ENCODE data around the gene HIPK2.

HIPK2 gene

DNA sequence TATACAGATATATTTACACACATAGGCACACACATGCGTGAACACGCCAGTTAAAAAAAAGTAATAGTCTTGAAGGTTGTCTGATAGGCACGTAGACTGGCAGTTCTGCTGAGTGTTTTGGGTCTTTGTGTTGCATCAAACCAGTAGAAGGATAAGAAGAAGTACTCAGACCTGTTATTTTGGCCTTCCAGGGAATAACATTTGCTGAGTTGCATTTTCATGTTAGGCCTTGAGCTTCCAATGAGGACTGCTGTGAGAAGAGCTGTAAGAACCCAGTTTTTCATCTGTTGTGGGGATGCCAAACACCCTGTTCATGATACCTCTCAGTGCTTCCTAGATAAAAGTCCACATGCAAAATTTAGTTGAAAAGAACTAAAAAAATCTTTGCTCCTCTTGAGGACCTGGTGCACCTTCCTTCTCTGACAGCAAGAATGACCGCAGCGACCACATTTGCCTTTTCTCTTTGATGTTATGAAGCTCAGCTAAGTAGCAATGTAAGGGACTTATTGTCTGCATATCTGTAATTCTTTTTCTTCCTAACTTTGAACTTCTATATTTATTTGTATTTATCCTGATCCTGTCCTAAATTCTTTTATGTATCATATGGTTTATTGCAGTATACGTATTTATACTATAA, 27.2 kb downstream of the HIPK2 start:
- DNase-seq = no peak

DNA sequence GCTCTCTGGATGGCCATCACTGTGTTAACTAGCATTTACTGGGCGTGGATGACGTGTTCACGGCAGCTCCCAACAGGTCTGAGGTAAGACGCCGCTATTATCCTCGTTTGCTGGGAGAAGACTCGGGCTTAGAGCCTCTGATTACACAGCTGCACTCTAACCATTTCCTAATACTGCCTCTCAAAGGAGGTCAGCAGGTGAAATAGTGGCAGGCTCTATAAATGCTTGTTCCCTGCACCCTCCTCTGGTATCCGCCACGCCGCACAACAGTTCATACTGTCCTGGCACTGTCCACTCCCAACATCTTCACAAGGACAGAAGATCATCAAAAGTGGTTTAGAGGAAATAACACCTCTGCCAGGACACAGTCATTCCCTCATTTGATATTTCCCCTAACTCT, 28.3 kb downstream of the HIPK2 start:
- no peak for DNase-seq

DNA sequence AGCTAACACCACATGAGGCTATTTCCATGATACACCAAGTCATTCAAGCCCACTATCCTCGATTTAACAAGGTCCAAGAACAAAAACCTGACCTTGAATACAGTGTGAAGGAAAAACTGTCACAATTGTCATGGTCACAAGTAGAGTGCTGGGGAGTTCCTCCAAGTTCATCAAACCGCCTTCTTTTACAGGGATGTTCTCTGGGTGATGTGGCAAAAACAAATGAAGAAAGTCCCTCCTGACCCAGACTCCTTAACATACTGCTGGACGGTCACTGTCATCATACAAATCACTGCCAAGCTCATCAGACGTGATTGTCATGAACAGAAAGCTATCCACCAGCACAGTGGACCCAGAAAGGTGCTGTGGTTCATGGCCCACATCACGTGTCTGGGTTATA, 28.9 kb downstream of the HIPK2 start:
- DNase-seq = no peak

DNA sequence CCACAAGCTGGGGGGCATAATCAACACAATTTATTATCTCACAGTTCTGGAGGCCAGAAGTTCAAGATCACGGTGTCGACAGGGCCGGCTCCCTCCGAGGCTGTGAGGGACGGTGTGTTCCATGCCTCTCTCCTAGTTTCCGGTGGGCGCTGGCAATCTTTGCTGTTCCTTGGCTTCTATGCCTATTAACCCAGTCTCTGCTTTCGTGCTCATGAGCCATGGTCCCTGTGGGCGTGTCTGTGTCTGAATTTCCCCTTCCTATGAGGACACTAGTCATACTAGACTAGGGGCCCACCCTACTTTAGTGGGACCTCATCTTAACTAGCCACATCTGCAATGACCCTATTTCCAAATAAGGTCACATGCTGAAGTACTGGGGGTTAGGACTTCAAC, 29.4 kb downstream of the HIPK2 start:
- DNase-seq = no peak

DNA sequence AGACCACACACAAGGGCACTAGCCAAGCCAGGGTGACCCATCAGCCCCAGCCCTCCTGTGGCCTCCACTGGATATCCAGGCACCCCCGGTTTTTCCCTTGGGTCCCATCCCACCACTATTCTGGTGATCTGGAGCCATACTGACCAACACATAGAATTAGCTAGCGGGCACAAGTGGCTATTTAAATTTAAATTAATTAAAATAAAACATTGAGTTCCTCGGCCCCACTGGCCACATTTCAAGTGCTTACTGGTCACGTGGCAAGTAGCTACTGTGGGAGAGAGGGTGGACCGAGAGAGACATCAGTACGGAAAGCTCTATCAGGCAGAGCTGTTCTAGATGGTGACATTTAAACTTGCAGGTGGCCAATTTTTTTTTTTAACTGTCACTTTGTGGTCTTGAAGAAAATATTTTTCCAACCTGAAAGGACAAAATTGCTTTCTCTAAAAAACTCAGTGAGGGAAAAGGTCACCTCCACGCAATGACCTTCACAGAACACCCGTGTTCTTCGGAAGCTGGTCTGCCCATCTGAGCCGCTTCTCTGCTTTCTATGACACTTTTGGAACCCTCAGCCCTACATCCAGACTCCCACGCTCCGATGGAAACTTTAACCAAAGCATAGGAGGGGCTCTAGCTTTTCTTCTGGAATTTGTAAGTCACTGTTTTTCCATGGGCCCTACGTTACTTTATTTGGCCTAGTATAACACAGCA, 30.0 kb downstream of the HIPK2 start:
- no peak for DNase-seq

DNA sequence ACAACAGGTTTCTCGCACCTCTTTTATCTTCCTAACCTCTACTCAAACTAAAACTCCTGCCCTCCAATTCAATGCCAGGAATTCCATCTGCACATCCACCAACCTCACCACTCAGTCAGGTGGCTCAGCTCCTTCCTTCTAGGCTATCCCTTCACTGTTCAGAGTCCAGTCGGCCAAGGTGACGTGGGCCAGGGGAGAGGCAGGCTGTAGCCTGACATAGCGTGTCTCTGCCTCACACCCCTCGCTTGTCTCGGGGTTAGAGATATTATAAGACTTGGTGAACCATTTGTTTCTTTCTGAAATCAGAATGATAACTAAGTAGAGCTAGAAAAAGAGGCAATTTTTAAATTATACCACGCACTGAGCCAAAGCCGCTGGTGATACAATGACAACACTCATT, 31.1 kb downstream of the HIPK2 start:
- no peak for DNase-seq

DNA sequence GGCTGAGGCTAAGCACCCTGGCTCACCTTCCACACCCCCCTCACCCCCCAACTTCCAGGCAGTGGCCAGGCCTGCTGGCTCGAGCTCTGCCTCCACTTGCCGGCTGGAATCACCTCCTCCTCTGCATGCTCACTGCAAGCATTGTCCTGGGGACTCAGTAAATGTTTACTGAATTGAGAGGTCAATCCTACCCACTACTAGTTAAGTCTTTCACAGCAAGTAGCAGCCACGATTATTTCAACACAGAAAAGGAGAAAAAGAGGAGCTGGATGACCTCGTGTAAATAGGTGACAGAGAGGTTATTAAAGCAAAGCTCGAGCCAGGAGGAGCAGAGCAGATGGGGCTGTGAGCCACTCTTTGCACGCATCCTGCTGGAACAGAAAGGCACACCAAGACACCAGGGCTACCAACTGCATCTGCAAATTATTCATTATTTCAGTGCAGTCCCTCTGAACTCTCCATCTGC, 32.1 kb downstream of the HIPK2 start:
- no peak for DNase-seq

DNA sequence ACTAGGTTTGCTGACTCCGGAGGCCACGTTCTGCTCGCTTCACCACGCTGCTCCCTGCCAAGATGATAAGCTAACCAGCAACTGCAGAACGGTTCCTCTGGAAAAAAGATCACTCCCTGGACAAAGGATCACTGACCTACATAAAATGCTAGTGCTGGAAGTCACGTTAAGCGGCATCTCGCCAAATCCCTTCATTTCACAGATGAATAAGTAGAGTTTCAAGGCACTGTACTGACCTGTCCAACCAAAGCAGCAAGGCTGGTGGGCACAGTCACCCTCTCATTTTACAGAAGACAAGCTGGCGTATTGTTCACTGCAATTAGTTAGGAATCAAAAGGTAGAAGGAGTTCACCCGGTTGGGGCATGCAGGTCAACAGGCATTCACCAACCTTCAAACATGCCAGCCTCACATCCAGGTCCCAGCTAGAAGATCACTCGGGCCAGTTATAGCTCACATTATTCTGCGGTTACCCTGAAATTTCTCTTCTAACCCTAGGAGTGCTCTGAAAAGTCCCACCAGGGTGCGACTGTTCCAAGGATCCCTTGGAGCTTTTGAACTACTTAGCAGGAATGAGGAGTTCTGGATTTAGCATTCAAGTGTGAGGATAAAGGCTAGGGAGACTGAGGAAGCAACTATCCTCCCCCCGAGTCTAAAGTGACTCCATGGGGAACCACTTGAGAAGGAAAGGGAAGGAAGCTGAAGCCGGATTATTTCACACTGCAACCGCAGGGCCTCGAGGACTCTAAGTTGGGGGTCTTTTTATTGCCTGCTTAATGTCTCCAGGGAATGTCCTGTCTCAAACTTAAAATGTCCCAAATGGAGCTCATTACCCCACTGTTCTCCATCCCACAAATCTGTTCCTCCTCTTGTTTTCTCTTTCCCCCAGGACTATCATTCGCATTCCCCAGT, 32.8 kb downstream of the HIPK2 start:
- no peak for DNase-seq

DNA sequence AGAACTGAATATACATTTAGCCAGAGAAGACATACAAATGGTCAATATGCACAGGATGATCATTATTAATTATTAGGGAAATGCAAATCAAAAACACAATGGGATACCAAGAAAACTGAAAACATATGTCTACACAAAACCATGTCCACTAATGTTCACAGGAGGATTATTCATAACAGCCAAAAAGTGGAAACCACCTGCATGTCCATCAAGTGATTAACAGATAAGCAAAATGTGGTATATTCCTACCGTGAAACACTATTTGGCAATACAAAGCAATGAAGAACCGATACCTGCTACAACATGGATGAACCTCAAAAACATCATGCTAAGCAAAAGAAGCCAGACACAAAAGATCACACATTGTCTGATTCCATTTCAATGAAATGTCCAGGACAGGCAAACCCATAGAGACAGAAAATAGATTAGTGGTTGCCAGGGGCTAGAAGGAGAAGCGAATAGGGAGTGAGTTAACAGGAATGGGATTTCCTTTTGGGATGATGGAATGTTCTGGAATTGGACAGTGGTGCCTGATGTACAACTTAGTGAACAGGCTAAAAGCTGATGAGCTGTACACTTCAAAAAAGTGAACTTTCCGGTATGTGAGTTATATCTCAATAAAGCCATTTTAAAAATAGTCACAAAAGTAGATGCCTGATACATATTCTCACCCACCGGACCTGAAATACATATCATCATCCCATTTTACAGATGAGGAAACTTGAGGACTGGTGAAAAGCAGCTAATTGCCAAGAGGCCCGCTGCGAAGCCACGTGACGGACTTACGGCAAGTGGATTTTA, 33.6 kb downstream of the HIPK2 start:
- no peak for DNase-seq

DNA sequence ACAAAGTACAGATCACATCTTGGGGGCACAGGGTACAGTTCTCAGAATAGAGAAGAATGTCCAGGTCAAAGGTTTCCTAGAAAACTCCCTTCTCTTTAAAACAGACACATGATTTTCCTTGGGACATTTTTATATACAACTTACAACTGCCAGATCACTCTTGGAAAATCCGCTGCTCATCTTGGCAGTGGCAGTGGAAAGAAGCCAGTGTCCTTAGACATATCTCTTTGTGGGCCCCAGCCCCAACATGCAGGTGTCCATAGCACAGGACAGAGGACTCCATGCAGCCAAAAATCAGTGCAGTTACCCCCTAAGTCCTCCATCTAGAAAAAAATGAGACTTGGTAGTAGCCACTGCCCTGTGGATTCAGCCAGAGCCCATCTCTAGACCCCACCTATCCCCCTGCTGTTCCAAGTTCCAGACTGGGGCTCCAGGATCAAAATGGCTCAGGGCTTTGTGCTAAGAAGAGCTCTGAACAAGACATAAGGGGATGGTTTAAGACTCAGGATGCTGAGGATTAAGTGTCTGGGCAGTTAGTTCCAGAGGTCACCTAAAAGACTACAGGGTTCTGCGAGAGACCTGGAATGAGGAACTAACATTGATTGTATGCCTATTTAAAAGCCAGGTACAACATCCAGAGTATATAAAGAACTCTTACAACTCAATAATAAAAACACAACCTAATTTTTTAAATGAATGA, 34.4 kb downstream of the HIPK2 start:
- DNase-seq = no peak

DNA sequence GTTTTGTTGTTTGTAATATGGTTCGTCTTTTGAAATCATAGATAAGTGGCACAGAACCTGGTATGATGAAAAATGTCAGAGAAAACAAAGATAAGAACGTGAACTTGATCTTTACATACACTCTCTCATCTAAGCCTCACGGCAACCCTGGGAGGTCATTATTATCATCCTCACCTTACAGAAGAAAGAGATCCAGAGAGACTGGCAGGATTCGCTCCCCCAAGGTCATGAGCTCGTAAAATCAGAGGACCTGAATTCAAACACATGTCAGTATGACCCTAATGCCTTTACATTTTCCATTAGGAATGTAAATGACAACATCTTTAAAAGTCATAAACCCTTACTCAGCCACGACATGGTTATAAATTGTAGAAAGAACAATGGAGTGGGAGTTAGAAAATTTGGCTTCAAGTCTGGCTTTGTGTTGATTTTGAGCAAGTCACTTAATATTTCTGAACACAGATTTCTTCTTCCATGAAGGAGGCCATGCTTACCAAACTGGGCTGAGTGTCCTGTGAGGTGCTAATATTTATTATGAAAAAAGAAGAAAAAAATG, 35.9 kb downstream of the HIPK2 start:
- DNase-seq = no peak

DNA sequence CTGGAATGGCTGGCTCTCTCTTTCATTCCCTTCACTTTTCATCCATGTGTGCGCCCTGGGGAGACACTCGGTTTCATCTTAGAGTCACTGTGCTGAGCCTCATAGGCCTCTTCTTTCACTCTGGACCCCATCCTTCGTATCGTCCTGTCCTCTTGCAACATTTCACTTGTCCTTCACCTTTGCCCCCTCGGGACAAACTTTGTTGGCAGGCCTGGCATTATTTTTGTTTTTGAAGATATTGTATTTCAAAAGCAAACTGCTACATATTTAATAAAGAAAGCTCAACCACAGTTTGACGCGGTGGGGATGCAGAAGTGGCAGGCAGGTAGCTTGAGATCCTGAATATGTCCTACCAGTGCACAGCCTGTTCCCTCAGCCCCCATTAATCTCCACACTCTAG, 36.6 kb downstream of the HIPK2 start:
- DNase-seq = no peak

DNA sequence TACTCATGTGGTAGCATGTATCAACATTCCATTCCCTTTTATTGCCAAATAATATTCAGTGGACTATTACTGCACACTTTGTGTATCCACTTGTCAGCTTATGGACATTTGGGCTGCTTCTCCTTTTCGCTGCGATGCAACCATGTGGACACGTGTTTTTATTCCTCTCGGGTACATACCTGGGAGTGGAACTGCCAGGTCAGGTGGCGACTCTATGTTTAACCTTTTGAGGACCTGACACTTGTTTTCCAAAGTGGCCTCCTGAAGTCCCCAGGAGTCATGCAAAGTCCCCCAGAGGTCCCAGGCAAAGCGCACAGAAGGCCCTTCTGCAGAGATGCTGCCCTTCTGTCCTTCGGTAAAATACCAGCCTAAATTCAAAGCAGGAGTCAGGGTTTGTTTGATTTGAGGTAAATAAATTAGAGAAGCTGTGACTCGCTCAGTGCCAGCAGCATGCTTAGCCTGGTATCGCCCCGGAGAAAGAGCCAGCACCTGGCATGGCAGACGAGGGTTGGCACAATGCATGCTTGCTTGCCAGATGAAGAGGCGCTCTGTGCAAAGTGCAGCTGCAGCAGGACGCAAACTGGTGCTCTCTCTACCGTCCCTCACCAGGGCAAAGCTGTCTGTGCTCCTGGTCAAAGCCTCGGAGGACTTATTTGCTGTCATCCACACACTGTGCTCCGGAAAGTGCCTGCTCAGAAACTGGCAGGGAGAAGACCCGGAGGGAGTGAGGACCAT, 37.8 kb downstream of the HIPK2 start:
- no peak for DNase-seq

DNA sequence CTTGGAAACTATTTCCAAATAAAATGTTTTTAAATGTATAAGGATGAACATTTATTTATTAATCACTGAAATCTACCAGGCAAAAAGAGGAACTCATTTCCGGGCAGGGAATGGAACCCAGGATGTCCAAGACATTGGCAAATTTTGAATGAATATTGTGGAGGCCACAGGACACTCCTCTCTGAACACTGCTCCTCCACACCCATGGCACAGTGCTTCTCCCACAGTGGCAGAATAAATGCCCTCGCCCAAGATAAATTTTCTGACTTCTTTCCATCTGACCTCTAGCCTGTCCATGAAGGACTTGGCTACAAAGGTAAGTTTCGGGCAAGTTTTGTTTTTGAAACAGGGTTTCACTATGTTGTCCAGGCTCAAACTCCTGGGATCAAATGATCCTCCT, 39.0 kb downstream of the HIPK2 start:
- DNase-seq = no peak

DNA sequence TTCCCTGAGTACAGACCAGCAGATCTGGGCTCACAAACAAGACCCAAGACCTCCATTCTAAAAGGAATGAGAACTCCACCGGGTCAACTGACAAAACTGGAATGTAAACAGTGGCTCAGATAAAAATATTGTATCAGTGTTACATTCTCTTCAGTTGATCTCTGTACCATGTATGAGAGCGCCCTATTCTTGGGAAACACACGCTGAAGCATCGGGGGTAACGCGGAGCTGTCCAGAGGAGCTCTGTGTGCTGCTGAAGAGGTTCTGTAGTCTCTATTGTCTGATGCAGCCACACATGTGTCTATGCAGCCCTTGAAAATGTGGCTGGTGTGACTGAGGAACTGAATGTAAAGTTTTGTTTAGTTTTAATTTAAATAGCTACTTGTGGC, 39.7 kb downstream of the HIPK2 start:
- DNase-seq = no peak

DNA sequence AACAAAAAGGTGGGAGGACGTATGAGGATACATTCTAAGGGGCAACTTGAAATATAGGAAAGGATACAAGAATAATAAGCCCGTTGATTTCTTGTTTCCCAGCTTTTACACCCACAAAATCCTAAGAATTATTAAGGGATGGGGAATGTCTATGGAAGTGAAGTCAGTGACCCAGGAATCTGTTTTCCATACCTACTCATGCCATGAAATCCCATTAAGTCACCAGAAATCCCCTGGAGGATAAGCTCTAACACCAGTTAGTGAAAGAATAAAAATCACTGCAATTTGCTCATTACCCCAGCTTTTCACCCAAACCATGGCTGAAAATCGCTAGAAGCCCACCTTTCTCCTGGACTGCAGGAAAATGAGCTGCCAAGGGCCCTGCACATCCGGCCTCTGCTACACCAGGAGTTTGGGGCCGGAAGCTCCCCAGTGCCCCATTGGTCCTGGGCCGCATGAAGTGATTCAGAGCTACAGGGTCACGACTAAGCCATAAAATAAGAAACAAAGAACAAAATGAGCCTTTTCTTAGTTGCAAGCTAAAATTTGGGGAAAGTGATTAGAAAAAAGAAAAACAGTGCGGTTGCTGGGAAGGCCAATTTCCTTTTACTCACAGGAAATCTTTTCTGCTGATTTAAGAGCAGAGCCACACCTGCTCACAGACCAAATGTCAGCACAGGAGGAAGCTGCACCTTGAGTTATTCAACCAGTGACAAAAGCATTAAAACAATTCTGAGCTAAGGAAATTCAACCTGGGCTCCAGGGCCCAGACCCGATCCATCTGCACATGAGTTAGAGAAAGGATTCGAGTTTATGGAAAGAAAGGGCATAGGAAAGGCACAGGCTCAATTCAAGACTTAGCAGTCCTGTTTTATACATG, 40.3 kb downstream of the HIPK2 start:
- no peak for DNase-seq

DNA sequence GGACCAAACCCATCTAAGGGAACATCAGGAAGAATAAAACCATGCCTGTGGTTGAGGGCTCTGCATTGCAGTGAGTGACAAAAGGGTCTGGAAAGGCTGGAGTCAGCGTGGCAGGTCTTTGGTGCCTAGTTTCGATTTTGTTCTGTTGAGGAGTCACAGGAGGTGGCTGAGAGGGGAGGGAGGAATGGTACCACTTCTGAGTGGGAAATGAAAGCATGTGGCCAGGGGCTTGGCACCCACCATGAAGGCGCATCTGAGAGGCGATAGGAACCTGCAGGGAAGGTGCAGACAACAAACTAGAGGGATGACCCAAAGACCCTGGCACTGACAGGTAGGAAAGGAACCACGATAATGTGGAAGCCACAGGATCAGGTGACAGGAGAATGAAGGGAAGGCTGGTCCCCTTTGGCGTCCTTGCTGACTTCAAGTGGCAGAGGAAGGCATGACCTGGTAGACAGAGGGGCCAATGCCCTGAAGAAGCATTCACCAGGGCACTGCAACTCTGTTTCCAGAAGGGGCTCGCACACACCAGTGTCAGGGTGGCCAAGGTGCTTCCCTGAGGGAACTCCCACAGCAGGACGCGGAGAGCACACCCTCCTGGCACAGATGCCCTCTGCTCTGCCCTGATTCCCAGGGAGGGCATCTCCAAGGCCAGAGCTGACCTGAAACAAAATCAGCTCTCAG, 41.7 kb downstream of the HIPK2 start:
- no peak for DNase-seq

DNA sequence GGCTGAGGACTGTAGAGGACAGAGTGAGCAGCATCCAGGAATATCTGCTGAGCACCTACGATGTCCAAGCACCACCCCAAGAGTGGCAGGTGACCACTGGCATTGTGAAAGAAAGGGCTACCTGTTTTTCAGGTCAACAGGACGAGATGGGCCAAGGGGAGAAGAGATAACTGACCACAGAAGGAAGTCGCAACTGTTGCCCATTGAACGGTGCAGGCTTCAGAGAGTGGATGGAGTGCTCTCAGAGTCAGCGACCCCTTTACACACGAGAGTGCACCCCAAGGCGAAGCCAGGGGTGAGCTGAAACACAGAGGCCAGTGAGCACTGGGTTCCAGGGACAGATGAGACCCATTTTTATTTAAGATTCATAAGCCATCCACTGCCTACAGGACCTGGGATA, 42.3 kb downstream of the HIPK2 start:
- DNase-seq = no peak

DNA sequence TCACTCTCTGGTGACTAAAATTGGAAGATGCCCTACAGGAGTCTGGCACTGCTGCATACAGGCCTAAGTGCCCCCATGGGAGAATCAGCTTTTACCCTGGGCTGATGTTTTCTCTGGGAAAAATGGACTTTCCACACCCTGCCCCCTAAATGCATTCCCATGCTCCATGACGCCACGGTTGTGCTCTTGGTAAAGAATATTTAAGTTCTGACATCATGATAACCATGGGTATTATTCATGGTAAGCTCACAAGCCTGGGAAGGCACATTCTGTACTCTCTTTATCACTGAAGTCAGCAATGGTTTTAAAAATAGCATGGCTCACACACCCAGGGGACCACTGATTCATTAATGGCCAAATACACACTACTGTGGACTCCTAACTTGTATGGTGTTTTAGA, 43.4 kb downstream of the HIPK2 start:
- no peak for DNase-seq

DNA sequence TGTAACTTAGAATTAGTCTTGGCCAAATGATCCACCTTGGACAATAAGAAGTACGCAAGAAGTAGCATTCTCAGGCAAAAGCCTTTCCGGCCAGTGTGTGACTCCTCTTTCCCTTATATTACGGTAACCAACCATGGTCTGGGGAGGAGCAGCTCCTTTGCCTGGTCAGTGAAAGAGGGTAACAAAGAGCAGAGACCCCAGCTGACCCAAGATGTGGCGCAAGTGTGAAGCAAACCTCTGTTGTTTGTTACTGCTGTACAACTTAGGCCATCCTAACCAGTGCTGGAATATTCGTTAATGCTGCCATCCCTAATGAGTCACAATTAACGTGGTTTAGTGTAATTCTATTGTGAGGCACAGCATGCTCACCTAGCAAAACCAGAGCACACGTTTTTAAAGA, 44.0 kb downstream of the HIPK2 start:
- no peak for DNase-seq

All from NCI-H2081 treated with DMSO at 0.1 percent for 48 hours (cell line).